MG63 (cell line): Measurements from ENCODE around the gene ABCC3. TPM values are rescaled to one million over a fixed set of nuclear protein-coding genes. Genes with fewer than 3 reads are reported as not detected.
A peak's percentile ranks its signal among the peaks of the same experiment; 100 is the strongest.

ENCODE experiments used
- DNase-seq: peaks from one replicate; pipeline ENCODE4 v3.0.0-alpha.2; 2020
- H3K27me3 ChIP-seq: fragments of 250-450 bp; sonication (Bioruptor Pico); 2 replicates; pipeline ENCODE4 v1.5.1; 2020; ENCODE audit warnings: mild to moderate bottlenecking, moderate library complexity
- H3K36me3 ChIP-seq: fragments of 250-450 bp; sonication (Bioruptor Pico); 2 replicates; pipeline ENCODE4 v1.5.1; 2020; ENCODE audit warnings: mild to moderate bottlenecking, moderate library complexity
- H3K4me3 ChIP-seq: fragments of 250-450 bp; sonication (Bioruptor Pico); 2 replicates; pipeline ENCODE4 v1.5.1; 2020; ENCODE audit warnings: mild to moderate bottlenecking, moderate library complexity
- H3K9me3 ChIP-seq: fragments of 250-450 bp; sonication (Bioruptor Pico); 2 replicates; pipeline ENCODE4 v1.5.1; 2020; ENCODE audit warnings: mild to moderate bottlenecking, moderate library complexity
- total RNA-seq: library from RNA; depleted of rRNA; stranded (reverse); fragments of >200 nt; shearing (Covaris generic); gene quantifications from 2 replicates; pipeline ENCODE4 v1.2.3, GENCODE V29; 2014; ENCODE audit warnings: low replicate concordance

ABCC3 gene
- total RNA-seq, 1 experiment from 2014 or later, result 2.0 TPM

- peak overlapping the region; percentile 40 for H3K4me3 ChIP-seq
- no peaks in the 10 kb centered on the region for H3K9me3 ChIP-seq
Observed at GRCh38 chr17:50634915-50635731, 442 bp downstream of the ABCC3 start.

GRCh38 chr17:50635732-50635981 is 976 bp downstream of the ABCC3 start:
- H3K4me3 ChIP-seq, result no peak overlapping the region; the same call in 1 of the 2 replicates
- H3K9me3 ChIP-seq, result no peaks in the 10 kb centered on the region
- no peaks in the 10 kb centered on the region for H3K27me3 ChIP-seq
- no peaks in the 10 kb centered on the region; the same call in 1 of the 2 replicates for H3K36me3 ChIP-seq
- DNase-seq, result no peak

More at GRCh38 chr17:50634915-50635731, 442 bp downstream of the ABCC3 start:
- no peak for DNase-seq
- no peaks in the 10 kb centered on the region; the same call in 1 of the 2 replicates for H3K36me3 ChIP-seq
- H3K27me3 ChIP-seq, result no peaks in the 10 kb centered on the region

DNA sequence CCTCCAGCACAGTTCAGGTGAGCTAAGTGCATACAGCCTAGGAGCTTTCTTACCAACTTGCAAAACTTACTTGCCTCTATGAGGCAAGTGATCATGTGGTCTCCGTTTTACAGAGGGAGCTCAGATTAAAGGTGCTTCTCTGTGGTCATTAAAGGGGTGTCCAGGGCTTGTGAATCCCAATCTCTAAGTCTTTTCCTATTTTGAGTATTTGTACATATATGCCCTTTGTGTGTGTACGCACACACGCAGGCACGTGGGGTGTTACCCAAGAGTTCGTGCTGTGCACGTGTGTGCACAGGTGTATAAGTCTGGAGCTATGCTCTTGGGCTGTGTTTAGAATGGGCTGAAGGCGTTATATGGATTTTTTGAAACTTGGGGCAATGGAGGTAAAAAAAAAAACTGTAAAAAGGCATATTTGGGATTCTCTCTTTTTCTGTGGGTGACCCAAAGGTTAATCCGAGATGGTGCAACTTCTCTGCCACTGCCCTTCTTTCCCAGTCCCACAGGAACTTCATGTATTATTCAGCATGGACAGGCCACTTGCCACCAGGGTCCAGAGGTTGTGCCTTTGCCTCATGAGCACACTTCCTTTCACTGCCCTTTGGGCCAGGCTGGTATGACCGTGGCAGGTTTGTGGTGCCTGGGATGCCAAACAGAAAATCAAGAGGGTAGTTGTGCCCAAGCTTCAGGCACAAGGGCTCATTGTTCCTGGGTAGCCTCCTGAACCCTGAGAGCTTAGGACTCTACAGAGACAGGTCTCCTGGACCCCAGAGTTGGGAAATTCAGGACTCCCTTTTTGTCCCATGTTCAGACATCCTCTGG is 1.5 kb downstream of the ABCC3 start:
- no peaks in the 10 kb centered on the region for H3K9me3 ChIP-seq
- no peak for DNase-seq
- no peak overlapping the region for H3K4me3 ChIP-seq
- no peaks in the 10 kb centered on the region for H3K27me3 ChIP-seq
- H3K36me3 ChIP-seq, result no peaks in the 10 kb centered on the region; the same call in 1 of the 2 replicates

DNA sequence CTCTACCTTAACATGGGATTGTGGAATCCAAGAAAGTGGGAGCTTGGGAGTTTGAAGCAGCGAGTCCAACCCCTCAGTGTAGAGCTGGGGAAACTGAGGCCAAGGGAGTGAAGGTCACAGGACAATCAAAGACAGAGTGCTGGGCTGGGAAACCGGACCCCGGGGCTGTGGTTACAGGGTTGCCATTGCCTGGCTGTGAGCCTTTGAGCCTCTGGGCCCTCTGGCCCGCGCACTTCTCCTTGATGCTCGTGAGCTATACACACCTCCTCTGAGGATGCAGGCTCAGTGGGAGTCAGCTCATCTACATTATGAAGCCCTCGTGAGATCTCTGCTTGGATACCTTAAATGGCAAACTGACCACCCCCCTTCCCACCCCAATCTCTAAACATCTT is 2.1 kb downstream of the ABCC3 start:
- Histone ChIP-seq H3K9me3 (no peaks in the 10 kb centered on the region), H3K27me3 (no peaks in the 10 kb centered on the region), H3K4me3 (no peak overlapping the region), H3K36me3 (no peaks in the 10 kb centered on the region; the same call in 1 of the 2 replicates)
- no peak for DNase-seq

DNA sequence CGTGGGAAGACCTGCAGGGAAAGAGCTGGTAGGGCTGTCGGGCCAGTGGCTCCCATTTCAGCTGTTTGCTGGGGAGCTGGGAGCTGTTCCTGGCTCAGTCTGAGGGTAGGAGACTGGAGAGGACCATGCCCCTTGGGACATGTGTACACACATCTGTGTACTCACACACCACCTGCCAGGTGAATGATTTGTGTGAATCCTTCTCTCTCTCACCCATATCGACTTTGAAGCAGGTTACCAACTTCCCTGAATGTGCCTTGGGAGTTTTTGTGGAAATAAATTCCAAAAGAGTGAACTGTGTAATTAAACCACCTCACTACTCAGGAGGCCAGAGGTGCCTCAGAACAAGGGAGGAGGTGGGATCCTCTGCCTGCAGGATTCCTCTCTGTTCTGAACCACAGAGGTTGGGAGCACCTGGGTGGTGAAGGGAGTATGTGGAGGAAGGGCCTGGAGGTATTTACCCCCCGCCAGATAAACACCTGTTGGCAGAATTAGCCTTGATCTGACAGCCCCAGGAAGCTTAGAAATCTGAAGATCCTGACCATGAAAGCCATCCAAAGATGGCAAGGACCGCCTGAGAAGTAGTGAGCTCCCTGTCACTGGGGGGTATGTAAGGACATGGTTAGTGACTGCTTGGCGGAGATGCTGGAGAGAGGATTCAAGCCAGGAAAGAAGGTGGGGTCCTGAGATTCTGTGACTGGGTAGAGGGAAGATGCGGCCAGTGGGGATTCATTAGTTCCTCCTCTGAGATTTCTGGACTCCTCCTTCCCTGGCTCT is 3.3 kb downstream of the ABCC3 start:
- H3K4me3 ChIP-seq, result no peak overlapping the region
- no peak for DNase-seq
- no peaks in the 10 kb centered on the region for H3K9me3 ChIP-seq
- no peaks in the 10 kb centered on the region; the same call in 1 of the 2 replicates for H3K36me3 ChIP-seq
- H3K27me3 ChIP-seq, result no peaks in the 10 kb centered on the region

GRCh38 chr17:50638606-50638965 is 3.9 kb downstream of the ABCC3 start:
- H3K36me3 ChIP-seq, result no peaks in the 10 kb centered on the region; the same call in 1 of the 2 replicates
- H3K27me3 ChIP-seq, result no peaks in the 10 kb centered on the region
- no peak overlapping the region for H3K4me3 ChIP-seq
- DNase-seq, result no peak
- H3K9me3 ChIP-seq, result no peaks in the 10 kb centered on the region

DNA sequence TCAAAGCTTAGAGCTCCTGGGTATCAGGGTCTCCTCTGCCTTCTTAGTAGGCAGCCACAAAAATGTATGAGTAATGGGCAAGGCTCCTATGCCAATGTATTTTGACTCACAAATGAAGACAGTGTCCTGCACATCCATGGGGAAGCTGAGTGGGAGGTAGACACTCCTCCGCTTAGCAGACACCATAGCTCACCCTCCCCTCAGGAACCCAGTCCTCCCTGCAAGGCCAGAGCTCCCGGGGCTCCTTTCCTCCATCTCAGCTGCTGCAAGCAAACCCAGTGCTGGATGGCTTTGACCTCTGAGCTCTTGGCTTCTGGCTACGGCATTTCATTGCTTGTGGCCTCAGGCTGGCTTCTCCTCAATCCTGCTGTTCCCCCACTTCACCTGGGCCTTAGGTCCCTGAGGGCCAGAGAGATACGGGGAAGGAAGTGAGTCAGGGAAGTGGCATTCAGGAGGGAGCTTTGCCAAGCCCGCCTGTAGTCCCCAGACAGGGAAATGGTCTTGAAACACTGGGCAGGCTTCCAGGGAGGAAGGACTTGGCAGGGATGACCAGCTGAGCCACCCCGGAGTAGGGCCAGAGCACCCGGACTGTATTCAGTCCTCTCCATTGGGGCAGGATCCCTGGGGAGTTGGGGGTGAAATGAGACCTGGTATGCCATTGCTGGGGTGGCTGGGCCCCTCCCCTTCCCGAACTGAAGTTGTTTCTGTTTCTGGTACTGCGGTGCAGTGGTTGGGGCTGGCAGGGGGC is 4.5 kb downstream of the ABCC3 start:
- no peaks in the 10 kb centered on the region for H3K9me3 ChIP-seq
- DNase-seq, result peak; percentile 99
- H3K27me3 ChIP-seq, result no peaks in the 10 kb centered on the region
- no peaks in the 10 kb centered on the region; the same call in 1 of the 2 replicates for H3K36me3 ChIP-seq
- H3K4me3 ChIP-seq, result no peak overlapping the region

- no peaks in the 10 kb centered on the region; the same call in 1 of the 2 replicates for H3K36me3 ChIP-seq
- no peaks in the 10 kb centered on the region for H3K27me3 ChIP-seq
- H3K9me3 ChIP-seq, result no peaks in the 10 kb centered on the region
- H3K4me3 ChIP-seq, result no peak overlapping the region
- DNase-seq, result no peak
Observed at GRCh38 chr17:50640686-50641351, 6.1 kb downstream of the ABCC3 start.

DNA sequence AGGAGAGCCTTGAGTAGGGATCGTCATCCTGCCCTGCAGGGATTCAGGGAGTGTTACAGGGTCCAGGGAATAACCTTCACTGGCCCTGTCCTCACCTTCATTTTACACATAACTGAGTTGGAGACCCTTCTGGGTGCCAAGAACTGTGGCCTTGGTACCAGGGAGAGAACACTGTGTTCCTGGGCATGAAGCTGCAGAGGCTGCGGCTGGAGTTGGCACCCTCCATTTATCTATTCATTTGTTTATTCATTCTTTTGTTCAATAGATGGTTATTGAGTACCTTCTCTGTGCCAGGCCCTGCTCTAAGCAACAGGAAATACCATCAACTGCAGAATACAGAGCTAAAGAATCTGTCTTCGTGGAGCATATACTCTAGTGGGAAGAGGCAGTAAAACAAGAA is 6.7 kb downstream of the ABCC3 start:
- H3K4me3 ChIP-seq, result no peak overlapping the region
- no peaks in the 10 kb centered on the region for H3K27me3 ChIP-seq
- DNase-seq, result no peak
- H3K36me3 ChIP-seq, result no peaks in the 10 kb centered on the region; the same call in 1 of the 2 replicates
- no peaks in the 10 kb centered on the region for H3K9me3 ChIP-seq

- H3K36me3 ChIP-seq, result no peaks in the 10 kb centered on the region; the same call in 1 of the 2 replicates
- no peaks in the 10 kb centered on the region for H3K9me3 ChIP-seq
- H3K4me3 ChIP-seq, result no peak overlapping the region
- DNase-seq, result no peak
- H3K27me3 ChIP-seq, result no peaks in the 10 kb centered on the region
Observed at GRCh38 chr17:50642071-50642721, 7.5 kb downstream of the ABCC3 start.

DNA sequence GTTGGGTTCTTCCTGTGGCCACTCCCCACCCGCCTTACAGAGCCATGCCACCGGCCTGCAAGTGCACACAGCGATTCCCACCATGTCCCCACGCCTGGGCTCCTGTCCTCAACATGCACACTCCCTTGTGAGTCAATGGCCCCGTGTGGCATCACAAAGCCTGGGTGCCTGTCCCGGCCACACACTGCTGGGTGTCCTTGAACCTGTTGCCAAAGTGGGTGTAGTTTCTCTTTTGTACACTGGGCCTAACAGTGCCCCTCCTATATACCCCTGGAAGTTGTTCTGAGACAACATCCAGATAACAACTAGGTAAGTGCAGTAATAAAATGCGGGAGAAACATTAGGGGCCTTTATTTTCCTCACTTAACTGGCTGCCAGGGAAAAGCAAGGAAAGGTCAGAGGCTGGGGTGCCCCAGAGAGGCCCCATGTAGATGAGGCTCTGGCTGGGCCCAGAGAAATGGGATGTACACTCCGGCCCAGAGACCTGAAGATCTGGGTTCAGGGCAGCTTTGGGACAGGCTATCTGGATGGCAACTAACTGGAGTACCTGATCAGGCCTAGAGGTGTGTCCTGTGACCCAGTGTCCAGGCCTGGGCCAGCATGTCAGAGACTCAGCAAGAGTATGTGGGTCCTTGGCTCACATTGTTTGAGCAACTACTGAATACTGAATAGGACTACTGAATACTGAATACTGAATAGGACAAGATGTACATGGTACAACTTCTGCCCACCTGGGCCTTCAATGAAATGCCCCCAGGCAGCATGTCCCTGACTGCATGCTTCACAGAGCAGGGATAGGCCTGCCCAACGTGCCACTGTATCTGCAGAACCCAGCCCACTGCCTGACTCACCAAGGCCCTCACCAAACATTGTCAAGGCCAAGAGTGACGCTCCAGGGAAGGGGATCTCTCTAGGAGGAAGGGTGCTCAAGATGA is 8.3 kb downstream of the ABCC3 start:
- H3K36me3 ChIP-seq, result no peaks in the 10 kb centered on the region; the same call in 1 of the 2 replicates
- DNase-seq, result no peak
- no peaks in the 10 kb centered on the region for H3K9me3 ChIP-seq
- H3K27me3 ChIP-seq, result no peaks in the 10 kb centered on the region
- no peak overlapping the region for H3K4me3 ChIP-seq

DNA sequence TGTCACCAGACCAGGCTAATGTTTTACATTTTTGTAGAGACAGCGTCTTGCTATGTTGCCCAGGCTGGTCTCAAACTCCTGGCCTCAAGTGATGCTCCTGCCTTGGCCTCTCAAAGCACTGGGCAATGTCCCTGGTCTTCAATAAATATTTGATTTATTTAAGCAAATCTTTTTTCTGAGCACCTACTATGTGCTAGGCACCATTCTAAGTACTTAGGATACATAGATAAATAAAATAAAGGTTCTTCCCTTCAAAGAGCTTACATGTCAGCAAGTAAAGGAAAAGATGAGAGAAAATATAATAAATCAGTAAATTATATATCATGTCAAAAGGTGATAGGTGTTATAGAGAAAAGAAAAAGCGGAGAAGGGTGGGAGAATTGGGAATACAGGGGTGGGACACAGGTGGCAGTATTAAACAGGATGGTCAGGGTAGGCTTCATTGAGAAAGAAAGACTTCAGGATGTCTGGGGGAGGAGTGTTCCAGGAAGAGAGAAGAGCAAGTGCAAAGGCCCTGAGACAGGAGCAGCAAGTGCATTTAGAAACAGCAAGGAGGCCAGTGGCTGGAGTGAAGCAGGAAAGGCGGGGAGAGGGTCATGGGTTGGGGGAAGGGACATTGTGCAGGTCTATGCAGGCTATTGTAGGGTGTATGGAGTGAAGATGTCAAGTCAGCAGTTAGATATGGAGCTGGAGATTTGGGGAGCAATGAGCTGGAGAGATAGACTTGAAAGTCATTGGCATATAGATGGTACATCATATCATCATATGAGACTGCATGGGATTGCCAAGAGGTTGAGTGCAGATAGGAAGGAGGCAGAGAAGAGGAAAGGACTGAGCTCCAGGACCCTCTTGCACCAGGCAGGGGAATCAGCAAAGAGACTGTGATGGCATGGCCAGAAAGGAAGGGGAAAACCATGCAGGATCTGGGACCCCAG is 11.3 kb downstream of the ABCC3 start:
- Histone ChIP-seq H3K27me3 (no peaks in the 10 kb centered on the region), H3K9me3 (peaks cover 4% of the 10 kb centered on the region), H3K36me3 (no peaks in the 10 kb centered on the region), H3K4me3 (no peak overlapping the region)
- no peak for DNase-seq

DNA sequence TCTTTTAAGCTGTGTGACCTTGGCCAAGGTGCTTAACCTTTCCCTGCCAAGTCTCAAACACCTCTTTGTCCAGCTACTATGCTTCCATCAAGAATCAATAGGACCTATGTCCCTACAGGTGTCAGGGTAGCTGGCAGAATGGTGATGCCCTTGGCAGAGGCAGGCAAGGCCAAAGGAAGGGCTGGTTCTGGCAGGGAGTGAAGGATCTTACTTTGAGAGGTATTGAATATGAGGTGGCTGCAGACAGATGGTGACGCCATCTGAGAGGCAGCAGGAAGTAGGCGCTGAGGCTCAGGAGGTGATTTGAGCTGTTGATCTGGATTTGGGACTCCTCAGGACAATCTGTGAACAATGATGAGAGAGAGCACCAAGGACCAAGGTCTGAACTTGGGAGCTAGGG is 12.5 kb downstream of the ABCC3 start:
- Histone ChIP-seq H3K4me3 (no peak overlapping the region), H3K27me3 (no peaks in the 10 kb centered on the region), H3K9me3 (peaks cover 4% of the 10 kb centered on the region), H3K36me3 (no peaks in the 10 kb centered on the region)
- DNase-seq, result no peak
